Measurements from ENCODE around the gene SLC7A6.

SLC7A6 gene

GRCh38 chr16:68230176-68230571, 34.2 kb upstream of the SLC7A6 start:
- DNase-seq (ENCODE audit: extremely low spot score): no peak
- CTCF ChIA-PET: interaction anchor here (0.7 to 2.2 kb wide), 32 partner anchors 9 to 454 kb away, joined by 3 to 16 read pairs (median 4); partner anchors contain the start of genes EDC4, NRN1L, PLA2G15 and SLC7A6
- TF ChIP-seq CTCF (IDR thresholded peaks at IDR 0.05; ENCODE audit: control extremely low read depth, extremely low read depth, low read depth, missing control alignments): no peak
- POLR2A ChIA-PET: interaction anchor here (0.6 kb wide), 1 partner anchor 190 kb away, joined by 6 read pairs; no protein-coding TSS in a partner anchor

- no peak for TF ChIP-seq CTCF (IDR thresholded peaks at IDR 0.05; ENCODE audit: control extremely low read depth, extremely low read depth, low read depth, missing control alignments)
- POLR2A ChIA-PET: no interaction called here
- CTCF ChIA-PET: interaction anchor here (1.2 to 2.2 kb wide), 5 partner anchors 13 to 239 kb away, joined by 5 to 16 read pairs (median 7); partner anchors contain the start of gene PLA2G15
Measured at GRCh38 chr16:68230956-68231355, 33.4 kb upstream of the SLC7A6 start.

GRCh38 chr16:68231384-68232136, 32.8 kb upstream of the SLC7A6 start:
- DNase-seq (ENCODE audit: extremely low spot score): no peak
- TF ChIP-seq CTCF (IDR thresholded peaks at IDR 0.05; ENCODE audit: control extremely low read depth, extremely low read depth, low read depth, missing control alignments): no peak
- CTCF ChIA-PET: interaction anchor here (2.2 kb wide), 1 partner anchor 239 kb away, joined by 7 read pairs; no protein-coding TSS in a partner anchor
- POLR2A ChIA-PET: no interaction called here

More at GRCh38 chr16:68230956-68231355, 33.4 kb upstream of the SLC7A6 start:
- DNase-seq (ENCODE audit: extremely low spot score): no peak

GRCh38 chr16:68232335-68232734, 32.0 kb upstream of the SLC7A6 start:
- ChIA-PET CTCF (no interaction called here), POLR2A (no interaction called here)
- no peak for TF ChIP-seq CTCF (IDR thresholded peaks at IDR 0.05; ENCODE audit: control extremely low read depth, extremely low read depth, low read depth, missing control alignments)
- no peak for DNase-seq (ENCODE audit: extremely low spot score)

GRCh38 chr16:68233085-68233834, 31.1 kb upstream of the SLC7A6 start:
- POLR2A ChIA-PET: no interaction called here

More at GRCh38 chr16:68233085-68233834, 31.1 kb upstream of the SLC7A6 start:
- DNase-seq (ENCODE audit: extremely low spot score): no peak
- CTCF ChIA-PET: no interaction called here
- no peak for TF ChIP-seq CTCF (IDR thresholded peaks at IDR 0.05; ENCODE audit: control extremely low read depth, extremely low read depth, low read depth, missing control alignments)

Measured in GM10248 (cell line).